ENCODE measurements around the gene IL27RA.

GRCh38 chr19:14022469-14022868 lies 9.1 kb upstream of the IL27RA start:
- no peak for TF ChIP-seq ELF4 (IDR thresholded peaks at IDR 0.05)
- no peak for TF ChIP-seq FOXM1 (IDR thresholded peaks at IDR 0.05; ENCODE audit: borderline replicate concordance)
- TF ChIP-seq PKNOX1 (IDR thresholded peaks at IDR 0.05): no peak
- TF ChIP-seq HDGF (IDR thresholded peaks at IDR 0.05; ENCODE audit: borderline replicate concordance): no peak
- no peak for TF ChIP-seq L3MBTL2 (conservative IDR thresholded peaks at IDR 0.05)
- no peak for TF ChIP-seq SP1 (IDR thresholded peaks at IDR 0.05)
- TF ChIP-seq SUZ12 (IDR thresholded peaks at IDR 0.05): no peak
- no peak for TF ChIP-seq TARDBP (IDR thresholded peaks at IDR 0.05)
- TF ChIP-seq CTBP1 (IDR thresholded peaks at IDR 0.05; ENCODE audit: borderline replicate concordance): no peak
